GM21737 (cell line): ENCODE data around the gene SPPL3.
"Not testable (repeated sequence)": the region's sequence is repeated elsewhere in the genome, so short reads cannot be mapped to it uniquely, and the experiment has no call there.

Experiments used
- ATAC-seq: cut with Tn5 transposase; IDR thresholded peaks from one replicate; pipeline ENCODE4 v1.9.1; 2021; ENCODE audit warnings: mild to moderate bottlenecking, moderate library complexity; ENCODE audit not compliant: unreplicated experiment

Gene SPPL3

GRCh38 chr12:120732198-120732597 lies 172.0 kb downstream of the SPPL3 start:
- not testable (repeated sequence) for ATAC-seq

GRCh38 chr12:120726961-120727360 lies 177.2 kb downstream of the SPPL3 start:
- no peak for ATAC-seq

- no peak for ATAC-seq
These were observed 177.7 kb downstream of the SPPL3 start for GRCh38 chr12:120726510-120726793.

GRCh38 chr12:120725659-120726509 lies 178.3 kb downstream of the SPPL3 start, which contains the start of gene ACADS:
TSS of gene ACADS (plus strand) at chr12:120725826. CDS start at chr12:120725886, 60 bp downstream.
- peak; percentile 93 for ATAC-seq

- ATAC-seq, result no peak
These were observed 179.0 kb downstream of the SPPL3 start for GRCh38 chr12:120725151-120725658.

- ATAC-seq, result no peak
These were observed 179.4 kb downstream of the SPPL3 start for GRCh38 chr12:120724720-120725119.

GRCh38 chr12:120722784-120723183 lies 181.4 kb downstream of the SPPL3 start:
- ATAC-seq, result no peak

- no peak for ATAC-seq
These were observed 182.3 kb downstream of the SPPL3 start for GRCh38 chr12:120721866-120722265.

- ATAC-seq, result no peak
These were observed 183.0 kb downstream of the SPPL3 start for GRCh38 chr12:120720987-120721801.

- no peak for ATAC-seq
These were observed 183.7 kb downstream of the SPPL3 start for GRCh38 chr12:120720234-120720986.

GRCh38 chr12:120719496-120720233 lies 184.5 kb downstream of the SPPL3 start:
- ATAC-seq, result no peak

- no peak for ATAC-seq
These were observed 185.1 kb downstream of the SPPL3 start for GRCh38 chr12:120719072-120719471.

GRCh38 chr12:120718055-120718454 lies 186.1 kb downstream of the SPPL3 start:
- no peak for ATAC-seq

GRCh38 chr12:120713861-120714482 lies 190.2 kb downstream of the SPPL3 start:
- no peak for ATAC-seq

- ATAC-seq, result no peak
These were observed 191.5 kb downstream of the SPPL3 start for GRCh38 chr12:120712610-120713009.
